GM19397 (cell line): Measurements from ENCODE around the gene CHM.
"Not testable (repeated sequence)": the region's sequence is repeated elsewhere in the genome, so short reads cannot be mapped to it uniquely, and the experiment has no call there.

ENCODE experiments used
- ATAC-seq: cut with Tn5 transposase; IDR thresholded peaks from one replicate; pipeline ENCODE4 v1.9.1; 2021; ENCODE audit warnings: mild to moderate bottlenecking, moderate library complexity; ENCODE audit not compliant: unreplicated experiment

The CHM gene

DNA sequence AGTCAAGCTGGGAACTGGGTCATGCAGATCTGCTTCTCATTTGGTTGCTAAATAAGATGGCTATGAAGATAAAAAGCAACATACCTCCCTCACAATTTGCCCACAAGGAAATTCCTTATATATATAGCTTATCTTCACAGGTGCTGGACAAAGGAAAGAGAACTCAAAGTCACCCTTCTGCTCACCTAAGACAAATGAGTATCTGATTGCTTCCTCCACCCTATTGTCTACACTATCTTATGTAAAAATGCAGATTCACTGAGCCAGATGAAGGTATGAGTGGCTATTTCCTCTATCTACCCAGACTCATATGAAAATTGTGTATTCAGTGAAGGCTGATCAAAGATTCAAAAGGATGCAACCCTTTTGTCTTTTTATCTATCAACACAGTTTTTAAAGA is 50.8 kb downstream of the CHM start:
- no peak for ATAC-seq

DNA sequence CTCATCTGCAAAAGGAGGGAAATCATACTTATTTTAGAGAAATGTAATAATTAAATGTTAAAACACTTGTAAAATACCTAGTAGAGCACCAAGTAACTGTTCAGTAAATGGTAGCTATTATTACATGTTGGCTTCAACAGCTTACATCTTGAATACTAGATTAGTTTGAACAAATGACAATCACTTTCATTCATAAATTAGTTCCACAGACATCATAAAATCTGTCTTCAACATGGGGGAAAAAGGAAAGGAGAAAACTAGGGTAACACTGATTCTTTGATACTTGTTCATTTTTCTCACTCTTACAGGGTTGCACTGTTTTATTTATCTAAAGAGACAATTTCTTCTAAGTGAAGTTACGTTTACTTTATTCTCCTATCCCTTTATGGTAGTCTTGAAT is 51.7 kb downstream of the CHM start:
- no peak for ATAC-seq

DNA sequence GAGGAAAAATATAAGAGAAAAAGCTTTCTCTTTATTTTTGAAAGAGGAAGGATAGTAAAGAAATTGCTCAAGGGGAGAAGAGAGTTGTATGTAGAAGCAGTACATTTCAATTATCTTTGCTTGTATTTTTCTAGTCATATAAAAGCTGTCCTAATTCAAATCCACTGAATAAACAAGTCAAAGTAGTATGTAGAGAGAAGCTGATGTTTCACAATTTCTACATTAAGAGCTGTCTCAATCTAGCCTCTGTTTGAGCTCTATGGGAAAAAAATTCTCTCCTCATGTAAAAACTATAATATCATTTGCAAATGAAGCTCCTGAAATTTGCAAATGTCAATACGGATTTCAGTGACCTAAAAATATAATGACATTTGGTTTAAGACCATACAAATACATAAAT is 52.6 kb downstream of the CHM start:
- ATAC-seq: no peak

DNA sequence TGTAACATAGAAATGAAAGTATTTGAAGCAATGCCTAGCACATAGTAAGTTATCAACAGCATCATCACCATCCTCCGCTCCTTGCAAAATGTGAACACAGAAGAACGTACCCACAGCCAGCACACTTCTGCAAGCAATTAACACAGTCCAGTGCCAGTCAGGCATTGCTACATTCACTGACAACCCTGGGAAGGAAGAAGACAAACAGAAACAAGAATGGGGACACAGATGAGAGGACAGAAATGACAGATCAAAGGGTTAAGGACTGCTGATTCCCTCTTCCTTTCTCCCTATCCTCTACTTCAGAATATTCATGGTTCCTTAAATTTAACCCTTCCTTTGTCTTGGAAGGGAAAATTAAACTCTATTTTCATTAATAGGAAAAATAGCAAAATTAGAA is 53.1 kb downstream of the CHM start:
- no peak for ATAC-seq

DNA sequence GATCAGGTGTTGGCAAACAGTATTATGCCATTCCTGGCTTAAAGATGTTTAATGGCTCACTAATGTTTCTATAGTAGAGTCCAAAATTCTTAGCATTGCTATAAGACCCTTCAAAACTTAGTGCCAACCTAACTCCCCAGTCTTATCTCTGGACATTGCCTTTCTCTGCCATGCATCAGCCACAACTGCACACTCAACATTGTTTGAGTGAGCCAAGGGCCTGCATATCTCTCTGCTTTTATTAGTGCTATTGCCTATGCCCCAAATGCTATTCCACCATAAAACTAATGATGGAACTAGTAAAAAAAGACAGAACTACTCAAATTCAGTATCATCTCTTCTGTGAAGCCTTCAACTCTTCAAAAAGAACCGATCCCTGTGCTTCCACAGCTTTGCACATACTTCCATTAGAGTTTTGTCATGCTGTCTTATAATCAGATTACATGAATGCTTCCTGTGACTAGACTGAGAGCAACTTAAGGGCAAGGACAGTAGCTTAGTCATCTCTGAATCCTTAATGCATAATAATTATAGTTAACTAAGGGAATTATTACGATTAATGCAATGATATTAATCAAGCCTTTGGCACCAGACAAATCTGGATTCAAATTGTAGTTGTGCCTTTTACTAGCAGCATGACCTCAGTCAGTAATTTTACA is 53.7 kb downstream of the CHM start:
- ATAC-seq: no peak

DNA sequence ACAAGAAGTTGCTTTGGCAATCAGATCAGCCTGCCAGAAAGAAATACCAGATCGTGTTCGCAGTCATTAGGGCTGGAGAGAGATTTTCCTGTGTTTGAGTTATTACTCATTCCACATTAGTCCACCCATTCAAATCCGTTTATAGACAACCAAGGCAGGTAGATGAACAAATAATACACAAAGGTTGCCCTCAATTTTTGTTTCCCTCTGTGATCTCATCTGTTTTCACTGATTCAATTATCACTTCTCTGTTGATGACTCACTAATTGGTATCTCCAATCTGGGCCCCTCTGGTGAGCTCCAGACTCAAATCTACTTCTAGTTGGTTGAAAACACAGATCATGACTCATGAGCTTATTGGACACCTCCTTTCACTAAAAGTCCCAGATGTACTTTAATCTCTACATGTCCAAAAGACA is 54.5 kb downstream of the CHM start:
- no peak for ATAC-seq

DNA sequence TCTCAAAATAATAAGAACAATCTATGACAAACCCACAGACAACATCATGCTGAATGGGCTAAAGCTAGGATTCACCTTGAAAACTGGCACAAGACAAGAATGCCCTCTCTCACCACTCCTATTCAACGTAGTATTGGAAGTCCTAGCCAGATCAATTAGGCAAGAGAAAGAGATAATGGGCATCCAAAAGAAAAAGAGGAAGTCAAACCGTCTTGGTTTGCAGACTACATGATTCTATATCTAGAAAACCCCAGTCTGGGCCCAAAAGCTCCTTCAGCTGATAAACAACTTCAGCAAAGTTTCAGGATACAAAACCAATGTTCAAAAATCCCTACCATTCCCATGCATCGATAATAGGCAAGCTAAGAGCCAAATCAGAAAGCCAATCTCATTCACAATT is 59.0 kb downstream of the CHM start:
- ATAC-seq: no peak

DNA sequence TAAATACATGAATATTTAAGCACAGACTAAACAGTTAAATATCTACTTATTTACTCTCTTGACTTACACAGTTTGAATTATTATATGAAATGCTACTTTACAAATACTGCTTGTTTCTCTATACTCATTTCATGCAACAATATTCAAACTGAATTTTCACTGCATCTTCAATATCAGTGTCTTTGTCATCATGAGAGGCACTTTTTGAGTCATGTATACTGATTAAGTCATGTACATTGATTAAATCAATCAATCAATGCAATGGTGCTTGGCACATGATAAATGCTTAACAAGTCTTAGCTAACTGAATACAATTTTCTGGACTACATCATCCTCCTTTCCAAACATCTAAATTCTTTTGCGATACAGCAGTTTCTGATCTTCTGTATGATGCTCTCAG is 67.1 kb downstream of the CHM start:
- ATAC-seq: no peak

DNA sequence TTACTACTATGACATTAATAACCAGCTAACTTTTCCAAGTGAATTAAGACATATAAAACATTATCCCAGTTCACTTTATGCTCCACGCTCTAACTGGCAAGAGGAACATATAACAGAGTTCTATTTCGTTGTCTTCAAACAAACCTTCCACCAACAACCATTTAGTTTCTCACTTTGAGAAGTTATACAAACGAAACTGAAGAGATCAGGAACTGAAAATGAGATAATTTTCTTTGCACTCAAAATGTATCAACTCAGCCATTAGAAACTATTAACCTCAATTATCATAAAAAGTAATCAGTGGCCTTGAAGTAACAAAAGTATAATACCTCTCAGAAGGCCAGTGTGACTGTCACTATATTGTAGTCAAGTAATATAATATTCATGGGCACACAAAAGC is 70.1 kb downstream of the CHM start:
- ATAC-seq: peak; percentile 66

DNA sequence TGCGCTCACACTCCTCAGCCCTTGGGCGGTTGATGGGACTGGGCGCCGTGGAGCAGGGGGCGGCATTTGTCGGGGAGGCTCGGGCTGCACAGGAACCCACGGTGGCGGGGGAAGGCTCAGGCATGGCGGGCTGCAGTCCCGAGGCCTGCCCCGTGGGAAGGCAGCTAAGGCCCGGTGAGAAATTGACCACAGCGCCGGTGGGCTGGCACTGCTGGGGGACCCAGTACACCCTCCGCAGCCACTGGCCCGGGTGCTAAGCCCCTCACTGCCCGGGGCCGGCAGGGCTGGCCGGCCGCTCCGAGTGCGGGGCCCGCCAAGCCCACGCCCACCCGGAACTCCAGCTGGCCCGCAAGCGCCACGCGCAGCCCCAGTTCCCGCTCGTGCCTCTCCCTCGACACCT is 75.0 kb downstream of the CHM start:
- not testable (repeated sequence) for ATAC-seq

DNA sequence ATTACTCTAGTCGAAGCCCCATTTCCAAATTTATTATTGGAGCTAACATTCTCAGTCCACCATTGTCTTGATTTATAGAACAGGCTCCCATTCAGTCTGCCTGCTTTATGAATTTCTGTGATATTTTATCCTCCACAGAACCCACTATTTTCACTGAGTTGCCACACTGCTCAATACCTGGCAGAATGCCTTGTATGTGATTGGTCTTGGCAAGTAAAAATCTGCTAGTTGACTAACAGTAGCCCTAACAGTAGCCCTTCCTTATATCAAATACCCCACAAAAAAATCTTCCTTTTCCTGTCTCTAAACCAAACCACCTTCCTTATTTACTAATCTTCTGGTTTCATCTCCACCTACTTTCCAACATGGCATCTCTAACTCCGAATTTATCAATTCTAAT is 82.6 kb downstream of the CHM start:
- ATAC-seq: no peak

DNA sequence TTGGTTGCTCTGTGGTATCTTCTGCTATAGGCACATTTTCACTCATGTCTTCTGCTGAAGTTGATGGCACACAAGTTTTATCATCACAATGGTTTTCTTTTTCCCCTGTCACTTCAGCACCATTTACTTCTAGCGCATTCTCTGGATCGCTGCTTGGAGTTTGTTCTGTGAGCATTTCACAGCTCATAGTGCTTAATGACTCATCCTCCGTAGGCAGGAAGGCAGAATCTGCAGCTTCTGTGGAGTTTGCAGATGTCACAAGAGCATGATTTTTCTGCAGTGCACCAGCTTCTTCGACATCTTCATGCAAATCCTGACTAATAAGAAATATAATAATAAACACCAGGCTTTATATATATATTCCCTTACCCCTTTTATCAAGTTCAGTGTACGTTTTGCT is 83.6 kb downstream of the CHM start:
- ATAC-seq: no peak

DNA sequence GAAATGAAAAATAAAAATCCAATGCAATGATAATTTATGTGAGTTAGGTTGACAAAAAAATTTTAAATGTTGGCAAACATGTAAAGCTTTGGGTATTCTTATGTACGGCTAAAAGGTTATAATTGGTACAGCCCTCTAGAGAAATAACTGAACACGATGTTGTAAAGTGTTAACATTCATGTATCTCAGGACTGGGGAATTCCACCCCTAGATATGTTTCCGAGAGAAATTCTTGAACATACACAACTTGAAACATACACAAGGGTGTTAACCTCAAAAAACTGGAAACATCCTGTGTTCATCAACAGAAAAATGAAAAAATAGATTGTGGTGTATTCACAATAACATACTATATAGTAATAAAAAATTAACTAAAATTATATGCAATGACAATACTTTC is 91.8 kb downstream of the CHM start:
- ATAC-seq: no peak

DNA sequence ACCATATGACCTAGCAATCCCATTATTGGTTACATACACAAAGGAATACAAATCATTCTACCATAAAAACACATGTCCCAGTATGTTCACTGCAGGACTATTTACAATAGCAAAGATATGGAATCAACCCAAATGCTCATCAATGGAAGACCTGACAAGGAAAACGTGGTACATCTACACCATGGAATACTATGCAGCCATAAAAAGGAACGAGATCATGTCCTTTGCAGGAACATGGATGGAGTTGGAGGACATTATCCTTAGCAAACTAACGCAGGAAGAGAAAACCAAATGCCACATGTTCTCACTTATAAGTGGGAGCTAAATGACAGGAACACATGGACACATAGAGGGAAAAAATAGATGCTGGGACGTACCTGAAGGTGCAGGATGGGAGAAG is 102.6 kb downstream of the CHM start:
- ATAC-seq: not testable (repeated sequence)

DNA sequence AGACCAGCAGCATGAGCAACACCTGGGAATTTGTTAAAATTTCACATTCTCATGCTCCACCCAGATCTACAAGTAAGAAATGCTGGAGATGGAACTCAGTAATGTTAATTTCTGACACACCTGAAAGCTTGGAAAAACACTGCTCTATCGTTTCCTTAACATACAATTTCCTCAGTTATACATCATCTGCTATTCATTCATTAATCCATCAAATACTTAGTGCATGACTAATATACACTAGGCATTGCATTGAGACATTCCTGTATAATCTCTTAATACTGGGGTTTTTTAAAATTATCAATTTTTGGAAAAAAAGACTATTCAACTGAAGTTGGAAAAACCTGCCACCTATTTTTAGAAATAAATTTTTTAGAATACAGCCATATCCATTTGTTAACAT is 106.1 kb downstream of the CHM start:
- no peak for ATAC-seq

DNA sequence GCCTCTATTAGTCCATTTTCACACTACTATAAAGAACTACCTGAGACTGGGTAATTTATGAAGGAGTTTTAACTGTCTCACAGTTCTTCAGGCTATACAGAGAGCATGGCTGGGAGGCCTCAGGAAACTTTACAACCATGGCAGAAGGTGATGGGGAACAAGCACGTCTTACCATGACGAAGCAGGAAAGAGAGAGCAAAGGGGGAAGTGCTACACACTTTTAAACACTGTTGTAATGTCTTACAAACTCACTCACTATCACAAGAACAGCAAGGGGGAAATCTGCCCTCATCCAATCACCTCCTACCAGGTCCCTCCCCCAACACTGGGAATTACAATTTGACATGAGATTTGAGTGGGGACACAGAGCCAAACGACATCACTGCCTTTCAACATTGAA is 107.4 kb downstream of the CHM start:
- ATAC-seq: not testable (repeated sequence)

DNA sequence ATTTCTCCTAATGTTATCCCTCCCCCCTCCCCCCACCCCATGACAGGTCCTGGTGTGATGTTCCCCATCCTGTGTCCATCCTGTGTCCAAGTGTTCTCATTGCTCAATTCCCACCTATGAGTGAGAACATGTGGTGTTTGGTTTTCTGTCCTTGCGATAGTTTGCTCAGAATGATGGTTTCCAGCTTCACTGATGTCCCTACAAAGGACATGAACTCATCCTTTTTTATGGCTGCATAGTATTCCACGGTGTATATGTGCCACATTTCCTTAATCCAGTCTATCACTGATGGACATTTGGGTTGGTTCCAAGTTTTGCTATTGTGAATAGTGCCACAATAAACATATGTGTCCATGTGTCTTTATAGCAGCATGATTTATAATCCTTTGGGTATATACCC is 113.0 kb downstream of the CHM start:
- not testable (repeated sequence) for ATAC-seq

DNA sequence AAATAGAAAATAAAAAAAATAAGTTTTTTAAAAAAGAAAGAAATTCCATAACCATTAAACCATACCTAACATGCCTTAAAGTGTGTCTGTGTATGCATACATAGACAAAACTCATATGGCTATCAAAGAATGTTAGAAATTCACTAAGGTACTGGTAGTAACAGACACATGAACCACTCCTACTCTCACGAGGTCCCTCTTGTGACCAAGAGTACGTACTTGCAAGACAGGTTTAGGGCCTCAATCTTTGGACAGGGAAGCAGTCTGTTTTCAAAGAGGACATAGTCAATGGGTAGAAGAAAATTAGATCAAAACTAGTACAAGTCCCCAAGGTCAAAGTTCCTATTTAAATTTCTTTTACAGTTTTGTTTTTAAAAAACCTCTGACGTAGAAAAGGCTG is 117.3 kb downstream of the CHM start:
- ATAC-seq: no peak

DNA sequence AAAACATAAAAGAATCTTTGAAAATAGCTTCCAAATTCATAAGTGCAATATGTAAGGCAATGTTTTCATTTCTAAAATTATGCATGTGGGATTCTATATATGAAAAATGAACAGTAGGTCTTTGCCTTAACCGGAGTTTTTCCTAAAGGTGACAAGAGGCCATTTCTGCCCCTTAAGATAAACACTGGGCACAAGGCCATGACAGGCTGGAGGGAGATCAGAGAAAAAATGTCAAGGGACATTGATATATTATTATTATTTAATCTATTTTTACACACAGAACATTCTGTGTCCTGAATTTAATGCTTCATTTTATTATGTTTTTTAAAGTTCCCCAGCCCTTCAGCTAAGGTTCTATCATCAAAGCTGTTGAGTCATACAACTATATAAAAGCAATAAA is 118.8 kb downstream of the CHM start:
- ATAC-seq: no peak

DNA sequence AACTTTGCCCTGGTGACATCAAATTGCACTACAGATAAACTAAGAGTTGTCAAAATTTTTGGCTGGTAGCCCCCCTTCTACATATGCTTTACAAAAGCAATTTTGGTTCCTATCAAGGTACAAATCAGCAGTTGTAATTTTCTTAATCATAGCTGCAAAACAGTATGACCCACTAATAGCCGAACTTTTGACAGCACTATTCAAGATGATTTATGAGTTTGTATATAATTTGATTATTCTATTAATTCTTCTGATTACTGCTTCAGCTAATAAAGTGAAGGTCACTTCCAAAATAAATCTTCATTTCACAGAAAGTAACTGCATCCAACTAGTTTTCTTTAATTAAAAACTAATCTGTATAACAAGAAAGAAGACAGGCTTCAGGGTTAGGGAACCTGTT is 119.6 kb downstream of the CHM start:
- ATAC-seq: no peak

DNA sequence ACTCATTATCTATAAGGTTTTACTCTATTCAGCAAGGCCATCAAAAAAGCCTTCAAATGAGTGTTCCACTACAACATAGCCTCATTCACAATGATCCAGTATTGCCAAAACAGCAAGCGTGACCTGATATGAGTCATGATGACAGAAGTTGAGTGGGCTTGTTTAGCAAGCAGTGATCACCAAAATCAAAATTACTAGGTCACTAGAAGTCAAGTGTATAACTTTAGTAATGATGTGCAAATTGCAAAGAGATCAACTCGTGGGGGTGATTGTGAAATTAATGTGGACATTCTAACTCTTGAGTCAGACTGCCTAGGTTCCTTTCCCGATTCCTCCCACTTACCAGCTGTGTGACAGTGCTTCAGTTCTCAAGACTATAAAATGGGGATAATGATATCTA is 124.5 kb downstream of the CHM start:
- ATAC-seq: no peak

DNA sequence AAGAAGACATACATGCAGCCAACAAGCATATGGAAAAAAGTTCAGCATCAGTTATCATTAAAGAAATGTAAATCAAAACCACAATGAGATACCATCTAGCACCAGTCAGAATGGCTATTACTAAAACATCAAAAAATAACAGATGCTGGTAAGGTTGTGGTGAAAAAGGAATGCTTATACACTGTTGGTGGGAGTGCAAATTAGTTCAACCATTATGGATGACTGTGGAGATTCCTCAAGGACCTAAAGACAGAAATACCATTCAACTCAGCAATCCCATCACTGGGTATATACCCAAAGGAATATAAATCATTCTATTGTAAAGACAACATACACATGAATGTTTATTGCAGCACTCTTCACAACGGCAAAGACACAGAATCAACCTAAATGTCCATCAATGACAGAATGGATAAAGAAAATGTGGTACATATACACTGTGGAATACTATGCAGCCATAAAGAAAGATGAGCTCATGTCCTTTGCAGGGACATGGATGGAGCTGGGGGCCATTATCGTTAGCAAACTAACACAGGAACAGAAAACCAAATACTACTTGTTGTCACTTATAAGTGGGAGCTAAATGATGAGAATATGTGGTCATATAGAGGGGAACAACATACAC is 130.6 kb downstream of the CHM start:
- not testable (repeated sequence) for ATAC-seq

DNA sequence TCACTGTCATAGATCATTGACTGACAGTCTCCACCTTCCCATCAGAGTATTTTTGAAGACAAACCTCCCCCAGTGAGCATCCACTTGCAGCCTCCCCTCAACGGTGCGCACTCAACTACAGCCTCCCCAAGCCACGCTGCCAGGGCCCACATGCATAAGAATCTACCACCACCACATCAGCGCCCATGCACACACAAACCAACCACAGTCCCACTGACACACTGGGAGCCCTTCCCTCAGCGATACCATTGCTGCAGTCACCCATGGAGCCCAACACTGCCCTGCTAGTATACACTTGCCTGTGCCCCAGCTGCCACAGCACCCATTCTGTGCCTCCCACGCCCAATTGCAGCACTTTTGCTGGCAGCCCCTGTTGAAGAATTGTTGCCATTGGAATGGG is 132.9 kb downstream of the CHM start:
- no peak for ATAC-seq
